SK-MEL-5 (cell line): ENCODE data around the gene SASH1. TPM values are rescaled to one million over a fixed set of nuclear protein-coding genes. Genes with fewer than 3 reads are reported as not detected.
A peak's percentile ranks its signal among the peaks of the same experiment; 100 is the strongest.
"Not testable (repeated sequence)": the region's sequence is repeated elsewhere in the genome, so short reads cannot be mapped to it uniquely, and the experiment has no call there.

ENCODE experiments used
- DNase-seq: peaks from one replicate; pipeline ENCODE4 v3.0.0-alpha.2; 2016; ENCODE audit warnings: low read depth, low spot score
- in situ Hi-C: cut with HindIII; loops from 2 replicates; pipeline ENCODE4 v1.10.0; 2016; ENCODE audit warnings: low sequenced_read_pairs, high pct_unique_total_duplicates, low pct_unique_long_range_greater_than_20kb
- total RNA-seq: library from RNA; depleted of rRNA; stranded (reverse); fragments of >200 nt; shearing (Covaris generic); gene quantifications from 2 replicates; pipeline ENCODE4 v1.2.3, GENCODE V29; 2014

Gene SASH1
- total RNA-seq, 1 experiment from 2014 or later: 43.7 TPM

- in situ Hi-C loops: no loop called here
- no peak for DNase-seq
These were observed 45.9 kb downstream of the SASH1 start for GRCh38 chr6:148388521-148388920.

GRCh38 chr6:148389086-148389485 is 46.4 kb downstream of the SASH1 start:
- in situ Hi-C loops: no loop called here

GRCh38 chr6:148389917-148390316 is 47.3 kb downstream of the SASH1 start:
- in situ Hi-C loops: no loop called here
- no peak for DNase-seq

More at GRCh38 chr6:148389086-148389485, 46.4 kb downstream of the SASH1 start:
- DNase-seq: no peak

DNA sequence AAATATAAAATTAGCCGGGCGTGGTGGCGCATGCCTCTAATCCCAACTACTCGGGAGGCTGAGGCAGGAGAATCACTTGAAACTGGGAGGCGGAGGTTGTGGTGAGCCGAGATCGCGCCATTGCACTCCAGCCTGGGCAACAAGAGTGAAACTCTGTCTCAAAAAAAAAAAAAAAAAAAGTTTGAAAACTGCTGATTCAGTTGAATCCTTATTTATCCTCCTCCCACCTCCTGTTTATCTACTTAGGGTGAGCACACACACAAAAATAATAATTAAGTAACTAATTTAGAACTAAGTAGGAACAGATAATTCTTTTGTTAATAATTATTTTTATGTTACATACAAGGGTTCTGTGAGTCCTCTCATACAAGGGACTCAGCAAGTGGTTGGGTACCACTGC is 49.5 kb downstream of the SASH1 start:
- in situ Hi-C loops, DNase-seq: not testable (repeated sequence)

GRCh38 chr6:148392671-148393070 is 50.0 kb downstream of the SASH1 start:
- DNase-seq: no peak
- in situ Hi-C loops: no loop called here

- in situ Hi-C loops: no loop called here
- no peak for DNase-seq
These were observed 53.0 kb downstream of the SASH1 start for GRCh38 chr6:148395583-148396101.

DNA sequence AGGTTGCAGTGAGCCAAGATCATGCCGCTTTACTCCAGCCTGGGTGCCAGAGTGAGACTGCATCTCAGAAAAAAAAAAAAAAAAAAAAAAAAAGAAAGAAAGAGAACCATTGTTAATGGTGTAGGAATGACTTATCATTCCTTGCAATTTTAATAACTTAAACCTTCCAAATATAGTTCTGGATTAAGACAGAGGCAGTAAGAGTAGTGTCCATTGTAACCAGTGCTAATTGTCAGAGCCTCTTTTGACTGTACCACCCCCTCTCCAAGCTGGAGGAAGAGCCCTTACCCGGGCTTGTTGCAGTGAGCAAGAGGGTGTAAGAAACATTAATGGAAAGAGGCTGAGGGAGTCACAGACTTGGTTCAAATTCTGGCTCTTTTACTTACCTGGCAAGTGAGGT is 53.8 kb downstream of the SASH1 start:
- peak; percentile 46 for DNase-seq
- in situ Hi-C loops: no loop called here

- DNase-seq: no peak
- in situ Hi-C loops: no loop called here
These were observed 54.3 kb downstream of the SASH1 start for GRCh38 chr6:148396926-148397325.

GRCh38 chr6:148398244-148398643 is 55.6 kb downstream of the SASH1 start:
- peak; percentile 85 for DNase-seq
- in situ Hi-C loops: no loop called here

DNA sequence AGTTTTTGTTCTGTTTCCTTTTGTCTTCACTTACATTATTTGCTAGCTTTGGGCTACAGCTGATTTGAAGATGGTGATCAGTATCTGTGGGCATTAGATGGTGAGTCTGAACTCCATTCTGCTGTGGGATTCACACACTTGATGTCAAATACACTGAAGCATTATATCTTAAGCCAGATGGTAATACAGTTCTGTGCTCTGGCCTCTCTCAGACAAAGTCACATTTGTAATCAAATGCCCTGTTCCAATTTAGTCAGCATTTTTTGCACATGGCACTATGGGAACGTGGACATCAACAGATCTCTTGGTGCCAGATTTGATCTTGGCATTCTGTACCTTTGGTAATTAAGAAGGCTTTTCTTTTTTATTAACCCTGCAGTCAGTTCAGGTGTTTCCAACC is 56.0 kb downstream of the SASH1 start:
- in situ Hi-C loops: no loop called here
- peak; percentile 73 for DNase-seq

- DNase-seq: peak; percentile 6
- in situ Hi-C loops: no loop called here
These were observed 58.9 kb downstream of the SASH1 start for GRCh38 chr6:148401571-148401970.

DNA sequence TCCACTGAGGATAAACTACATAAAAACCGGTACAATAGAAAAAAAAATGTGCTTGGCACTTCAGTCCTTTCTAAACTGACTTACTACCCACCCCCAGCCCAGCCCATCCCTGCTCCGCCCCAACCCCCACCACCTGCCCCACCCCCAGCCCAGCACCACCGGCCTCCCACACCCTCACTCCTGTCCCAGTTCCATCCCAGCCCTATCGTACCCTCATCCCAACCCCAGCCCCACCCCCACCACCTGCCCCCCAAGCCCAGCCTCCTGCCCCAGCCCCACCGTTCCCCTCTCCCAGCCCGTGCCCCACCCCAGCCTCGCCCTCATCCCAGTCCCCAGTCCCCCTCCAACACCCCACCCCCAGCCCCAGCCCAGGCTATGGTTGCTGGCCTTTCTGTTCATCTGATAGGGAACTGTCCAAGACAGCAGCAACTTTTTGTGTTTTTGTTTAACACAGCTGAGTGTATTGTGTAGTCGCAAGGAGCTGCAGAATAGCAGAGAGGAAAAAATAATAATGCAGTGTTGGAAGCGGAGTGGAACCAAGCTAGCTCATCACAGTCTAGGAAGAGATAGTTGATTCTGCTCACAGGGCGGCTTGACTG is 61.9 kb downstream of the SASH1 start:
- in situ Hi-C loops: no loop called here

DNA sequence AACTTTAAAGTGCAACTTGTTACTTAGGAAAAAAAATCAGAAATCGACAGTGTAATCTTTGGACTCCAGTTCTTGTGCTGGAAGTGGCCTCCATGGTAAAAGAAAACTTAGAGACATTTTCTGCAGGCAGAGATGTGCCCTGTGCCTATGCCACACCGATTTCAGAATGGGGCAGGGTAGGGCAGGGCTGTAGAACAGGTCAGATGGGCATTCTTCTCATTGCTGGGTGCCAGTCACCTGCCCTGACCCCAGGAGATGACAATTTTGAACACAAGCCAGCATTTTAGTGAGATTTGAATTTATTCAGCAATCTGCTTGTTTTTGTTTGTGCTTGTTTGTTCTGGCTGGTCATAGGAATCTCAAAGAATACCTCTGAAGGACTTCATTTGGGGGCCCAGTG is 63.3 kb downstream of the SASH1 start:
- in situ Hi-C loops: no loop called here
- DNase-seq: no peak

More for the DNA sequence above, 61.9 kb downstream of the SASH1 start:
- no peak for DNase-seq

- in situ Hi-C loops: no loop called here
- DNase-seq: no peak
These were observed 64.1 kb downstream of the SASH1 start for GRCh38 chr6:148406579-148407371.

DNA sequence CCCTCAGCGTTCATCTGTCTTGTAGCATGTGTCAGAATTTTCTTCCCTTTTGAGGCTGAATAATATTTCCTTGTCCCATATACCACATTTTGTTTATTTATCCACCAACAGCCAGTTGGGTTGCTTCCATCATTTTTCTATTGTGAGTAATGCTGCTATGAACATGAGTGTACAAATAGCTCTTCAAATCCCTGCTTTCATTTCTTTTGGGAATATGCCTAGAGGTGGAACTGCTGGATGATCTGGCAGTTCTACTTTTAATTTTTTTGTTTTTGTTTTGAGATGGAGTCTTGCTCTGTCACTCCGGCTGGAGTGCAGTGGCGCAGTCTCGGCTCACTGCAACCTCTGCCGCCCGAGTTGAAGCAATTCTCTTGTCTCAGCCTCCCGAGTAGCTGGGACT is 64.7 kb downstream of the SASH1 start:
- in situ Hi-C loops: no loop called here

GRCh38 chr6:148413321-148414091 is 70.9 kb downstream of the SASH1 start:
- in situ Hi-C loops: no loop called here
- DNase-seq: no peak

More for the DNA sequence above, 64.7 kb downstream of the SASH1 start:
- no peak for DNase-seq

DNA sequence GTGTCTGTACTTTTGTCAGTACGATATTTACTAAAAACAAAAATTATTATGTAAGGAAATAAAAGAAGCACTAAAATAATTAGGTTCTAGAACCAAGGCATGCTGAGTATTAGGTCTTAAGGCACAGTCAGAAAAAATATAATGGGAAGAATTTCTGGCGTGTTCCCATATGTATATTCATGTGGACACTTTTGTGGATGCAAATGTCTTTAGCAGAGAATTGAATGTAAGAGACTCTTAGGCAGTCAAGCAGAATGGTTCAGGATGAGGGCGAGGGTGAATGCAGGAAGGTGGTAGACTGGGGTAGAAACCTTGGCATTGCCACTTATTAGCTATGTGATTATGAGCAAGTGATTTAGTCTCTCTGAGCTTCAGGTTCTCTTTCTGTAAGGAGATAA is 71.5 kb downstream of the SASH1 start:
- in situ Hi-C loops: no loop called here
- no peak for DNase-seq

GRCh38 chr6:148414836-148415235 is 72.2 kb downstream of the SASH1 start:
- no peak for DNase-seq

More at GRCh38 chr6:148414836-148415235, 72.2 kb downstream of the SASH1 start:
- in situ Hi-C loops: no loop called here
